ENCODE measurements around the gene TNIK. TPM values are rescaled to one million over a fixed set of nuclear protein-coding genes. Genes with fewer than 3 reads are reported as not detected.

TNIK gene
- total RNA-seq, 4 donors from 2014 or later = 32.9 to 52.0 (median 40.2) TPM

GRCh38 chr3:171339598-171339997 is 120.6 kb downstream of the TNIK start:
- Histone ChIP-seq H3K27me3 (no peaks in the 10 kb centered on the region), H3K36me3 (no peaks in the 10 kb centered on the region), H3K27ac (peak overlapping the region in 3 of 4 donors; percentile 26 to 34 (median 32)), H3K9me3 (no peaks in the 10 kb centered on the region), H3K4me1 (peaks cover 11 to 38% (median 16%) of the 10 kb centered on the region in 4 donors), H3K4me3 (no peak overlapping the region)
- DNase-seq = peak; percentile 76
- 45 to 47% methylated on average over 3 to 4 of the region's 4 CpGs for WGBS, 2 donors (ENCODE audit: low coverage in 1 of 2)
- no peak for TF ChIP-seq POLR2AphosphoS5 (IDR thresholded peaks at IDR 0.05)
- no peak for TF ChIP-seq CTCF (IDR thresholded peaks at IDR 0.05)
- TF ChIP-seq EP300 (IDR thresholded peaks at IDR 0.05; ENCODE audit: low read depth) = no peak
- TF ChIP-seq POLR2A (IDR thresholded peaks at IDR 0.05) = no peak
- in situ Hi-C loops (cut with MboI; ENCODE audit: low pct_ligation_motif_present in 1 of 4, low pct_unique_long_range_greater_than_20kb in 1 of 4, low sequenced_read_pairs in 3 of 4) = no loop called here
- intact Hi-C loops (cut with DNase I; ENCODE audit: low total_unique reads) = no loop called here

GRCh38 chr3:171336406-171336805 is 123.8 kb downstream of the TNIK start:
- 43 to 48% methylated on average over 1 of the region's 1 CpG for WGBS, 2 donors (ENCODE audit: low coverage in 1 of 2)
- Histone ChIP-seq H3K4me3 (no peak overlapping the region), H3K4me1 (peaks cover 11 to 46% (median 22%) of the 10 kb centered on the region in 4 donors), H3K27ac (no peak overlapping the region), H3K27me3 (no peaks in the 10 kb centered on the region), H3K9me3 (no peaks in the 10 kb centered on the region), H3K36me3 (no peaks in the 10 kb centered on the region)
- DNase-seq = no peak
- in situ Hi-C loops (cut with MboI; ENCODE audit: low pct_ligation_motif_present in 1 of 4, low pct_unique_long_range_greater_than_20kb in 1 of 4, low sequenced_read_pairs in 3 of 4) = no loop called here
- no peak for TF ChIP-seq EP300 (IDR thresholded peaks at IDR 0.05; ENCODE audit: low read depth)
- no peak for TF ChIP-seq POLR2AphosphoS5 (IDR thresholded peaks at IDR 0.05)
- no peak for TF ChIP-seq CTCF (IDR thresholded peaks at IDR 0.05)
- TF ChIP-seq POLR2A (IDR thresholded peaks at IDR 0.05) = no peak
- intact Hi-C loops (cut with DNase I; ENCODE audit: low total_unique reads) = no loop called here

- no peak for DNase-seq
- no peaks in the 10 kb centered on the region for H3K27me3 ChIP-seq
- no peak overlapping the region for H3K4me3 ChIP-seq
- no peaks in the 10 kb centered on the region for H3K9me3 ChIP-seq
- no peaks in the 10 kb centered on the region for H3K36me3 ChIP-seq
- H3K4me1 ChIP-seq = peaks cover 11 to 42% (median 17%) of the 10 kb centered on the region in 4 donors
- in situ Hi-C loops (cut with MboI; ENCODE audit: low pct_ligation_motif_present in 1 of 4, low pct_unique_long_range_greater_than_20kb in 1 of 4, low sequenced_read_pairs in 3 of 4) = no loop called here
- intact Hi-C loops (cut with DNase I; ENCODE audit: low total_unique reads) = no loop called here
- 77 to 83% methylated on average over 2 to 3 of the region's 3 CpGs for WGBS, 2 donors (ENCODE audit: low coverage in 1 of 2)
- no peak overlapping the region for H3K27ac ChIP-seq
- TF ChIP-seq CTCF (IDR thresholded peaks at IDR 0.05) (no peak), POLR2AphosphoS5 (IDR thresholded peaks at IDR 0.05) (no peak), POLR2A (IDR thresholded peaks at IDR 0.05) (no peak), EP300 (IDR thresholded peaks at IDR 0.05; ENCODE audit: low read depth) (no peak)
These were observed 124.6 kb downstream of the TNIK start for GRCh38 chr3:171335559-171335958.

- Histone ChIP-seq H3K9me3 (no peaks in the 10 kb centered on the region), H3K36me3 (no peaks in the 10 kb centered on the region), H3K27me3 (no peaks in the 10 kb centered on the region), H3K27ac (peak overlapping the region in 3 of 4 donors; percentile 3 to 45 (median 45)), H3K4me3 (no peak overlapping the region), H3K4me1 (peaks cover 4 to 43% (median 15%) of the 10 kb centered on the region in 4 donors)
- in situ Hi-C loops (cut with MboI; ENCODE audit: low pct_ligation_motif_present in 1 of 4, low pct_unique_long_range_greater_than_20kb in 1 of 4, low sequenced_read_pairs in 3 of 4) = no loop called here
- TF ChIP-seq EP300 (IDR thresholded peaks at IDR 0.05; ENCODE audit: low read depth) (no peak), POLR2A (IDR thresholded peaks at IDR 0.05) (no peak), CTCF (IDR thresholded peaks at IDR 0.05) (no peak), POLR2AphosphoS5 (IDR thresholded peaks at IDR 0.05) (no peak)
- intact Hi-C loops (cut with DNase I; ENCODE audit: low total_unique reads) = no loop called here
- DNase-seq = no peak
- 26 to 67% methylated on average over 1 to 2 of the region's 2 CpGs for WGBS, 2 donors (ENCODE audit: low coverage in 1 of 2)
These were observed 125.8 kb downstream of the TNIK start for GRCh38 chr3:171334465-171334811.
